Measurements from ENCODE around the gene TEKT5.

Gene TEKT5

DNA sequence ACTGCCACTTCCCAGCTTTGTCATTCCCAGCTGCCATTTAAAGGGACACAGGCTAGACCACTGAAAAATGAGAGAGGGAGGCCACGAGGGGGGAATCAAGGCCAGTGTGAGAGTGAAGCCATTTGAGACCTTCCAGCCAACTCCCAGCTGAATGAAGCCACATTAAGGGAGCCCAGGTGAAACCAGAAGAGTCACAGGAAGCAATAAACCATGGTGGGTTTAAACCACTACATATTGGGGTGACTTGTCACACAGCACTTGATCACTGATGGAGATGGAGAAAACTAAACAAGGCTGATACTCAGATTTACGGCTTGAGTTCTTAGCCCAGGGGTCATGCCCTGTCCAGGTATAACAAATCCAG is 46.1 kb upstream of the TEKT5 start:
- WGBS (ENCODE audit: extremely low coverage, insufficient coverage, low lambda C conversion rate): no CpG with 5 or more reads among the region's 2 CpGs
- Histone ChIP-seq H2BK120ac (ENCODE audit: low read depth, low read length) (no peak overlapping the region), H3K27me3 (ENCODE audit: insufficient read depth, low read length, poor library complexity) (no peaks in the 10 kb centered on the region), H3K4me1 (ENCODE audit: control insufficient read depth, low read depth, low read length) (peaks cover 2% of the 10 kb centered on the region), H3K23ac (ENCODE audit: low read length) (no peak overlapping the region), H2BK5ac (ENCODE audit: low read length) (no peak overlapping the region), H3K27ac (ENCODE audit: low read depth, low read length) (no peak overlapping the region), H3K9ac (ENCODE audit: low read length) (no peak overlapping the region), H3K79me2 (ENCODE audit: control insufficient read depth, insufficient read depth, low read length) (no peaks in the 10 kb centered on the region), H3K4ac (ENCODE audit: low read depth, low read length) (no peak overlapping the region), H3K79me1 (ENCODE audit: low read length) (no peaks in the 10 kb centered on the region), H4K5ac (ENCODE audit: low read length) (no peak overlapping the region), H2BK15ac (replicated peaks; ENCODE audit: low read depth) (no peak overlapping the region), H3K18ac (ENCODE audit: low read length) (no peak overlapping the region), H3K4me2 (ENCODE audit: low read length) (no peak overlapping the region), H3K56ac (ENCODE audit: low read length) (no peak overlapping the region), H2AK5ac (ENCODE audit: low read length) (no peak overlapping the region), H3K4me3 (ENCODE audit: low read length) (no peak overlapping the region), H3K36me3 (ENCODE audit: control insufficient read depth, insufficient read depth, low read length) (no peaks in the 10 kb centered on the region), H4K8ac (ENCODE audit: low read depth, low read length) (no peak overlapping the region)
- no peak for DNase-seq

DNA sequence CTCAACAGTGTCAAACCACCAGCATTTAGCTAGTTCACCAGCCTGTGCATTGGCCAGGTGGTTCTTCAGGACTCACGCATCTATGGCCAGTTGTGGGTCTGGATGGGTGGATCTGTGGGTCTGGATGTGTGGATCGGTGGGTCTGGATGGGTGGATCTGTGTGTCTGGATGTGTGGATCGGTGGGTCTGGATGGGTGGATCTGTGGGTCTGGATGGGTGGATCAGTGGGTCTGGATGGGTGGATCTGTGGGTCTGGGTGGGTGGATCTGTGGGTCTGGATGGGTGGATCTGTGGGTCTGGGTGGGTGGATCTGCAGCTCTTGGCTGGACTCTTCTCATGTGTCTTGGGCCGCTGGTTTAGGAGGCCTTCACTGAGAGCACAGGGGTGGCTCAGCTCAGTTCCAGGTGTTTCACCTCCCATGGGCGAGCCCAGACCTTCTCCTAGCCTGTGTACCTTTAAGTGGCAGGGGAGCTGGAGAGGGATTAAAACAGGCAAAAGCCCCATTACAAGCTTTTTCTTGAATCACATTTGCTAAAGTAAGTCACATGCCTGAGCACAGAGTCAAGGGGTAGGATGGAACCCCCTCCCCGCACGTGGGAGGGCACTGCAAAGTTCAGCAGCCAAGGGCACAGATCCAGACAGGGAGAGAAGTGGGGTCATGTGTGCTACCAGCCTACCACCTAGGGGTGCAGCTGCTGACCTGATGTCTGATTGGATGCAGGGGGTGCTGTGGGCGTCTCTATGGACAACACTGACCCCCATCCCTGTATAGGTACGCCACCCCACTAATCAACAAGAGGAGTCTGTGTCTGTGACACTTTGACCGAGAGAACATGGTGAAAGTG is 45.5 kb upstream of the TEKT5 start:
- H2BK5ac ChIP-seq (ENCODE audit: low read length): no peak overlapping the region
- no peak overlapping the region for H3K56ac ChIP-seq (ENCODE audit: low read length)
- DNase-seq: no peak
- H3K27me3 ChIP-seq (ENCODE audit: insufficient read depth, low read length, poor library complexity): no peaks in the 10 kb centered on the region
- no peak overlapping the region for H3K27ac ChIP-seq (ENCODE audit: low read depth, low read length)
- H3K4me1 ChIP-seq (ENCODE audit: control insufficient read depth, low read depth, low read length): peaks cover 2% of the 10 kb centered on the region
- H3K79me2 ChIP-seq (ENCODE audit: control insufficient read depth, insufficient read depth, low read length): no peaks in the 10 kb centered on the region
- no peak overlapping the region for H3K4ac ChIP-seq (ENCODE audit: low read depth, low read length)
- no peak overlapping the region for H3K9ac ChIP-seq (ENCODE audit: low read length)
- no peak overlapping the region for H4K8ac ChIP-seq (ENCODE audit: low read depth, low read length)
- H4K5ac ChIP-seq (ENCODE audit: low read length): no peak overlapping the region
- H2BK15ac ChIP-seq (replicated peaks; ENCODE audit: low read depth): no peak overlapping the region
- WGBS (ENCODE audit: extremely low coverage, insufficient coverage, low lambda C conversion rate): no CpG with 5 or more reads among the region's 10 CpGs
- H3K79me1 ChIP-seq (ENCODE audit: low read length): no peaks in the 10 kb centered on the region
- H2BK120ac ChIP-seq (ENCODE audit: low read depth, low read length): no peak overlapping the region
- H3K4me3 ChIP-seq (ENCODE audit: low read length): no peak overlapping the region
- no peak overlapping the region for H3K18ac ChIP-seq (ENCODE audit: low read length)
- no peaks in the 10 kb centered on the region for H3K36me3 ChIP-seq (ENCODE audit: control insufficient read depth, insufficient read depth, low read length)
- H2AK5ac ChIP-seq (ENCODE audit: low read length): no peak overlapping the region
- H3K23ac ChIP-seq (ENCODE audit: low read length): no peak overlapping the region
- H3K4me2 ChIP-seq (ENCODE audit: low read length): no peak overlapping the region

DNA sequence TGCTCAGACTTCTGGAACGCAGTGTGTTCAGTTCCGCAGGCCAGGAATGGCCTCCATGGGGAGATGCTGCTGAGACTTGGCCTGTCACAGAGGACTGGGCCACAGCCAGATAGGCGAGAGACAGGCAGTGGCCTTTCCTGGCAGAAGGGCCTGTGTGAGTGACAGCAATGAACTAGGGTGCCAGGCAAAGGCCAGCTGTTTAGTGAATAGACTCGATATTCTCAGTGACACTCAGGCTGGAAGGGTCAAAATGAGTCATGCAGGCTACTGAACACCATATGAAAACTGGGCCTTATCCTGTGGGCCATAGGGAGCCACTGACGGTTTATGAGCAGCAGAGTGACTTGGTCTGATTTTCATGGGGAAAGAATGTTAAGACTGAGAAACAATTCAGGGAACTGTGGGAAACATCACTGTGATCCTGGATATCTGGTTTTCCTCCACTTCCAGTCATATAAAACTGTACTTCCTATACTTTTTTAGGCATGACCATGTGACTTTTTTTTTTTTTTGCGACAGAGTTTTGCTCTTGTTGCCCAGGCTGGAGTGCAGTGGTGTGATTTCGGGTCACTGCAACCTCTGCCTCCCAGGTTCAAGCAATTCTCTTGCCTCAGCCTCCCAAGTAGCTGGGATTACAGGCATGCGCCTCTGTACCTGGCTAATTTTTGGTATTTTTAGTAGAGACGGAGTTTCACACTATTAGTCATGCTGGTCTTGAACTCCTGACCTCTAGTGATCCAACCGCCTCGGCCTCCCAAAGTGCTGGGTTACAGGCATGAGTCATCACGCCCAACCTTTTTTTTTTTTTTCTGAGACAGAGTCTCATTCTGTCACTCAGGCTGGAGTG is 43.7 kb upstream of the TEKT5 start:
- no peak overlapping the region for H3K18ac ChIP-seq (ENCODE audit: low read length)
- no peaks in the 10 kb centered on the region for H3K27me3 ChIP-seq (ENCODE audit: insufficient read depth, low read length, poor library complexity)
- H3K56ac ChIP-seq (ENCODE audit: low read length): no peak overlapping the region
- H3K36me3 ChIP-seq (ENCODE audit: control insufficient read depth, insufficient read depth, low read length): no peaks in the 10 kb centered on the region
- no peaks in the 10 kb centered on the region for H3K79me1 ChIP-seq (ENCODE audit: low read length)
- H3K4me2 ChIP-seq (ENCODE audit: low read length): no peak overlapping the region
- H4K5ac ChIP-seq (ENCODE audit: low read length): no peak overlapping the region
- H3K27ac ChIP-seq (ENCODE audit: low read depth, low read length): no peak overlapping the region
- H3K9ac ChIP-seq (ENCODE audit: low read length): no peak overlapping the region
- no peak overlapping the region for H3K4me3 ChIP-seq (ENCODE audit: low read length)
- no peak overlapping the region for H3K23ac ChIP-seq (ENCODE audit: low read length)
- no CpG with 5 or more reads among the region's 12 CpGs for WGBS (ENCODE audit: extremely low coverage, insufficient coverage, low lambda C conversion rate)
- no peaks in the 10 kb centered on the region for H3K79me2 ChIP-seq (ENCODE audit: control insufficient read depth, insufficient read depth, low read length)
- H3K4me1 ChIP-seq (ENCODE audit: control insufficient read depth, low read depth, low read length): no peaks in the 10 kb centered on the region
- no peak overlapping the region for H2BK120ac ChIP-seq (ENCODE audit: low read depth, low read length)
- no peak overlapping the region for H2AK5ac ChIP-seq (ENCODE audit: low read length)
- no peak overlapping the region for H3K4ac ChIP-seq (ENCODE audit: low read depth, low read length)
- H2BK15ac ChIP-seq (replicated peaks; ENCODE audit: low read depth): no peak overlapping the region
- H2BK5ac ChIP-seq (ENCODE audit: low read length): no peak overlapping the region
- H4K8ac ChIP-seq (ENCODE audit: low read depth, low read length): no peak overlapping the region
- DNase-seq: peak; percentile 71

DNA sequence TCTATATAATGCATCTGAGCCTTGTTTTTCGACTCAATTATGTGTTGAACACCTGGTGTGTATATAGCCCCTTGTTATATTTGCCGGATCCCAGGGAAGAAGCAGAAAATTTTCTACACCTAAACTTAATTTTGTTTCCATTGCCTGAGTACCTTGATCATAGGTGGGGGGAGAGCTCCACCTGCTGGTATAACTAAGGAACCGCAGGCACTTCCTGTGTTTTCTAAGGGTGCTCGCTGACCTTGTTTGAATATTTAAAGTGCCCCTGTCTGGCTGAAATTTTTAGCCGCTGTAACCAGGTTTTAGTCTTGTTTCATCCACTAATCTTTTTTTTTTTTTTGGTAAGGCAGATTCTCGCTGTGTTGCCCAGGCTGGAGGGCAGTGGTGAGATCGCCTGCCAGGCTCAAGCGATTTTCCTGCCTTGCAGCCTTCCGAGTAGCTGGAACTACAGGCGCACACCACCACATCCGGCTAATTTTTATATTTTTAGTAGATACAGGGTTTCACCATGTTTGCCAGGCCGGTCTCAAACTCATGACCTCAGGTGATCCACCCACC is 42.4 kb upstream of the TEKT5 start:
- Histone ChIP-seq H3K27ac (ENCODE audit: low read depth, low read length) (no peak overlapping the region), H3K79me1 (ENCODE audit: low read length) (no peaks in the 10 kb centered on the region), H3K18ac (ENCODE audit: low read length) (peak overlapping the region; percentile 44), H3K23ac (ENCODE audit: low read length) (no peak overlapping the region), H3K27me3 (ENCODE audit: insufficient read depth, low read length, poor library complexity) (no peaks in the 10 kb centered on the region), H3K4me2 (ENCODE audit: low read length) (no peak overlapping the region), H4K5ac (ENCODE audit: low read length) (no peak overlapping the region), H3K9ac (ENCODE audit: low read length) (no peak overlapping the region), H3K79me2 (ENCODE audit: control insufficient read depth, insufficient read depth, low read length) (no peaks in the 10 kb centered on the region), H3K36me3 (ENCODE audit: control insufficient read depth, insufficient read depth, low read length) (no peaks in the 10 kb centered on the region), H3K4ac (ENCODE audit: low read depth, low read length) (no peak overlapping the region), H3K4me3 (ENCODE audit: low read length) (no peak overlapping the region), H3K4me1 (ENCODE audit: control insufficient read depth, low read depth, low read length) (no peaks in the 10 kb centered on the region), H2BK120ac (ENCODE audit: low read depth, low read length) (no peak overlapping the region), H2BK5ac (ENCODE audit: low read length) (no peak overlapping the region), H3K56ac (ENCODE audit: low read length) (no peak overlapping the region), H2AK5ac (ENCODE audit: low read length) (no peak overlapping the region), H2BK15ac (replicated peaks; ENCODE audit: low read depth) (no peak overlapping the region), H4K8ac (ENCODE audit: low read depth, low read length) (no peak overlapping the region)
- DNase-seq: peak; percentile 66
- WGBS (ENCODE audit: extremely low coverage, insufficient coverage, low lambda C conversion rate): no CpG with 5 or more reads among the region's 12 CpGs

DNA sequence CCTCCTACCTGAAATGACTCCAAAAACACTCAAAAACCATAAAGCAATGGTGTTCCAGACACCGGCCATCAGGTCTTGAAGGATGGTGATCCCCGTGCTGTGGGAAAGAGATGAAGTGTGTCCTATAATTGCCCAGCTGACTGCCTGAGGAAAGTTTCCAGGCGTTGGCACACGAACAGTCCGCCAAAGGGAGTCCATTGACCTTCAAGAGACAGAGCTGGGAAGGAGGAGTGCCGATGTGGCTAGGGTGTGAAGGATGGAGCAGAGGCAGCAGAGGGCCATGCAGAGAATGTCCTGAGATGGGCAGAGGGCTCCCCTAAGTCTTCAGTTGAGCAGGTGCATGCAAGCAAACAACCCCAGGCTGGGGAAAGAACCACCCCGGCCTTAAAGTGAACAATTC is 37.1 kb upstream of the TEKT5 start:
- Histone ChIP-seq H3K79me1 (ENCODE audit: low read length) (no peaks in the 10 kb centered on the region), H3K56ac (ENCODE audit: low read length) (no peak overlapping the region), H4K8ac (ENCODE audit: low read depth, low read length) (no peak overlapping the region), H3K79me2 (ENCODE audit: control insufficient read depth, insufficient read depth, low read length) (no peaks in the 10 kb centered on the region), H3K18ac (ENCODE audit: low read length) (no peak overlapping the region), H3K4me2 (ENCODE audit: low read length) (no peak overlapping the region), H3K4me3 (ENCODE audit: low read length) (no peak overlapping the region), H3K36me3 (ENCODE audit: control insufficient read depth, insufficient read depth, low read length) (no peaks in the 10 kb centered on the region), H3K27ac (ENCODE audit: low read depth, low read length) (no peak overlapping the region), H2BK15ac (replicated peaks; ENCODE audit: low read depth) (no peak overlapping the region), H3K9ac (ENCODE audit: low read length) (no peak overlapping the region), H4K5ac (ENCODE audit: low read length) (no peak overlapping the region), H3K4ac (ENCODE audit: low read depth, low read length) (no peak overlapping the region), H2AK5ac (ENCODE audit: low read length) (no peak overlapping the region), H2BK120ac (ENCODE audit: low read depth, low read length) (no peak overlapping the region), H3K4me1 (ENCODE audit: control insufficient read depth, low read depth, low read length) (no peaks in the 10 kb centered on the region), H2BK5ac (ENCODE audit: low read length) (no peak overlapping the region), H3K23ac (ENCODE audit: low read length) (no peak overlapping the region), H3K27me3 (ENCODE audit: insufficient read depth, low read length, poor library complexity) (no peaks in the 10 kb centered on the region)
- no CpG with 5 or more reads among the region's 7 CpGs for WGBS (ENCODE audit: extremely low coverage, insufficient coverage, low lambda C conversion rate)
- DNase-seq: no peak
